ENCODE measurements around the gene ITIH3.

ITIH3 gene

GRCh38 chr3:52792413-52792812, 2.2 kb upstream of the ITIH3 start:
- no peaks in the 10 kb centered on the region for H3K79me2 ChIP-seq (ENCODE audit: control insufficient read depth, insufficient read depth, low read length, poor library complexity)
- no CpG with 5 or more reads among the region's 7 CpGs for WGBS (ENCODE audit: extremely low coverage, insufficient coverage, insufficient read length)
- no peak overlapping the region for H4K8ac ChIP-seq (ENCODE audit: low read depth, low read length)
- H2BK120ac ChIP-seq (ENCODE audit: insufficient read depth, low read length, poor library complexity) = no peak overlapping the region
- no peak overlapping the region for H2BK5ac ChIP-seq (ENCODE audit: low read depth, low read length, poor library complexity)
- no peak overlapping the region for H3K14ac ChIP-seq (ENCODE audit: low read length)
- no peaks in the 10 kb centered on the region for H3K36me3 ChIP-seq (ENCODE audit: control insufficient read depth in 1 of 2, insufficient read depth in 2 of 2, low read length in 2 of 2)
- no peak overlapping the region for H2AK5ac ChIP-seq (ENCODE audit: low read length)
- no peak overlapping the region for H4K12ac ChIP-seq (ENCODE audit: low read depth, low read length)
- no peak overlapping the region for H3K4me3 ChIP-seq (ENCODE audit: low read depth, low read length)
- no peak overlapping the region for H3K18ac ChIP-seq (ENCODE audit: low read length)
- H3K9me3 ChIP-seq (ENCODE audit: insufficient read depth, low read depth, low read length) = no peaks in the 10 kb centered on the region
- H3K27ac ChIP-seq (ENCODE audit: low read depth, low read length) = no peak overlapping the region
- H2AFZ ChIP-seq (ENCODE audit: insufficient read depth, low read length, poor library complexity) = no peak overlapping the region
- no peaks in the 10 kb centered on the region for H3K79me1 ChIP-seq (ENCODE audit: low read length)
- H3K4me2 ChIP-seq (ENCODE audit: low read length) = no peak overlapping the region
- no peak overlapping the region for H4K91ac ChIP-seq (ENCODE audit: low read depth, low read length)
- DNase-seq = no peak
- no peak overlapping the region for H3K4ac ChIP-seq (ENCODE audit: low read depth, low read length)
- H3K27me3 ChIP-seq (ENCODE audit: insufficient read depth, low read length) = no peaks in the 10 kb centered on the region
- H2BK12ac ChIP-seq (ENCODE audit: low read length) = no peak overlapping the region
- H3K23ac ChIP-seq (ENCODE audit: low read length) = no peak overlapping the region
- no peaks in the 10 kb centered on the region for H3K4me1 ChIP-seq (ENCODE audit: control insufficient read depth in 1 of 2, insufficient read depth in 2 of 2, low read length in 2 of 2)
- no peak overlapping the region for H3K9ac ChIP-seq (ENCODE audit: low read length)

- Histone ChIP-seq H3K14ac (ENCODE audit: low read length) (no peak overlapping the region), H3K36me3 (ENCODE audit: control insufficient read depth in 1 of 2, insufficient read depth in 2 of 2, low read length in 2 of 2) (no peaks in the 10 kb centered on the region), H3K79me2 (ENCODE audit: control insufficient read depth, insufficient read depth, low read length, poor library complexity) (no peaks in the 10 kb centered on the region), H4K12ac (ENCODE audit: low read depth, low read length) (no peak overlapping the region), H3K79me1 (ENCODE audit: low read length) (no peaks in the 10 kb centered on the region), H2AFZ (ENCODE audit: insufficient read depth, low read length, poor library complexity) (no peak overlapping the region), H2BK5ac (ENCODE audit: low read depth, low read length, poor library complexity) (no peak overlapping the region), H2BK120ac (ENCODE audit: insufficient read depth, low read length, poor library complexity) (no peak overlapping the region), H3K4me3 (ENCODE audit: low read depth, low read length) (no peak overlapping the region), H2AK5ac (ENCODE audit: low read length) (no peak overlapping the region), H3K27ac (ENCODE audit: low read depth, low read length) (no peak overlapping the region), H3K18ac (ENCODE audit: low read length) (no peak overlapping the region), H3K27me3 (ENCODE audit: insufficient read depth, low read length) (no peaks in the 10 kb centered on the region), H4K8ac (ENCODE audit: low read depth, low read length) (no peak overlapping the region), H3K4me1 (ENCODE audit: control insufficient read depth in 1 of 2, insufficient read depth in 2 of 2, low read length in 2 of 2) (no peaks in the 10 kb centered on the region), H2BK12ac (ENCODE audit: low read length) (no peak overlapping the region), H3K4ac (ENCODE audit: low read depth, low read length) (no peak overlapping the region), H3K9ac (ENCODE audit: low read length) (no peak overlapping the region), H4K91ac (ENCODE audit: low read depth, low read length) (no peak overlapping the region), H3K4me2 (ENCODE audit: low read length) (no peak overlapping the region), H3K9me3 (ENCODE audit: insufficient read depth, low read depth, low read length) (no peaks in the 10 kb centered on the region), H3K23ac (ENCODE audit: low read length) (no peak overlapping the region)
- DNase-seq = no peak
- no CpG with 5 or more reads among the region's 18 CpGs for WGBS (ENCODE audit: extremely low coverage, insufficient coverage, insufficient read length)
Measured at GRCh38 chr3:52792961-52793695, 1.5 kb upstream of the ITIH3 start.

- no peak overlapping the region for H2BK12ac ChIP-seq (ENCODE audit: low read length)
- no peak overlapping the region for H2BK5ac ChIP-seq (ENCODE audit: low read depth, low read length, poor library complexity)
Measured at GRCh38 chr3:52793702-52794611, 639 bp upstream of the ITIH3 start.

GRCh38 chr3:52795298-52795900, 803 bp downstream of the ITIH3 start:
- no peaks in the 10 kb centered on the region for H3K79me2 ChIP-seq (ENCODE audit: control insufficient read depth, insufficient read depth, low read length, poor library complexity)
- DNase-seq = no peak
- H3K9ac ChIP-seq (ENCODE audit: low read length) = no peak overlapping the region
- H2BK120ac ChIP-seq (ENCODE audit: insufficient read depth, low read length, poor library complexity) = no peak overlapping the region
- no peak overlapping the region for H2AFZ ChIP-seq (ENCODE audit: insufficient read depth, low read length, poor library complexity)
- H3K79me1 ChIP-seq (ENCODE audit: low read length) = no peaks in the 10 kb centered on the region
- no peak overlapping the region for H3K18ac ChIP-seq (ENCODE audit: low read length)
- no peak overlapping the region for H3K27ac ChIP-seq (ENCODE audit: low read depth, low read length)
- no peak overlapping the region for H2AK5ac ChIP-seq (ENCODE audit: low read length)
- H4K8ac ChIP-seq (ENCODE audit: low read depth, low read length) = no peak overlapping the region
- no peaks in the 10 kb centered on the region for H3K9me3 ChIP-seq (ENCODE audit: insufficient read depth, low read depth, low read length)
- no peak overlapping the region for H3K4me3 ChIP-seq (ENCODE audit: low read depth, low read length)
- no peaks in the 10 kb centered on the region for H3K27me3 ChIP-seq (ENCODE audit: insufficient read depth, low read length)
- no CpG with 5 or more reads among the region's 9 CpGs for WGBS (ENCODE audit: extremely low coverage, insufficient coverage, insufficient read length)
- H2BK5ac ChIP-seq (ENCODE audit: low read depth, low read length, poor library complexity) = no peak overlapping the region
- no peak overlapping the region for H3K14ac ChIP-seq (ENCODE audit: low read length)
- no peak overlapping the region for H3K23ac ChIP-seq (ENCODE audit: low read length)
- H4K91ac ChIP-seq (ENCODE audit: low read depth, low read length) = no peak overlapping the region
- H3K4me2 ChIP-seq (ENCODE audit: low read length) = no peak overlapping the region
- no peak overlapping the region for H3K4ac ChIP-seq (ENCODE audit: low read depth, low read length)
- H2BK12ac ChIP-seq (ENCODE audit: low read length) = no peak overlapping the region
- no peak overlapping the region for H4K12ac ChIP-seq (ENCODE audit: low read depth, low read length)
- H3K36me3 ChIP-seq (ENCODE audit: control insufficient read depth in 1 of 2, insufficient read depth in 2 of 2, low read length in 2 of 2) = no peaks in the 10 kb centered on the region
- H3K4me1 ChIP-seq (ENCODE audit: control insufficient read depth in 1 of 2, insufficient read depth in 2 of 2, low read length in 2 of 2) = peaks cover 0 to 3% of the 10 kb centered on the region in 2 experiments

More at GRCh38 chr3:52793702-52794611, 639 bp upstream of the ITIH3 start:
- H4K8ac ChIP-seq (ENCODE audit: low read depth, low read length) = no peak overlapping the region
- no peak overlapping the region for H3K27ac ChIP-seq (ENCODE audit: low read depth, low read length)
- H3K4me3 ChIP-seq (ENCODE audit: low read depth, low read length) = no peak overlapping the region
- no peaks in the 10 kb centered on the region for H3K79me2 ChIP-seq (ENCODE audit: control insufficient read depth, insufficient read depth, low read length, poor library complexity)
- WGBS (ENCODE audit: extremely low coverage, insufficient coverage, insufficient read length) = no CpG with 5 or more reads among the region's 9 CpGs
- no peaks in the 10 kb centered on the region for H3K9me3 ChIP-seq (ENCODE audit: insufficient read depth, low read depth, low read length)
- no peaks in the 10 kb centered on the region for H3K36me3 ChIP-seq (ENCODE audit: control insufficient read depth in 1 of 2, insufficient read depth in 2 of 2, low read length in 2 of 2)
- no peaks in the 10 kb centered on the region for H3K27me3 ChIP-seq (ENCODE audit: insufficient read depth, low read length)
- no peak overlapping the region for H3K18ac ChIP-seq (ENCODE audit: low read length)
- no peak overlapping the region for H2AFZ ChIP-seq (ENCODE audit: insufficient read depth, low read length, poor library complexity)
- no peak overlapping the region for H4K91ac ChIP-seq (ENCODE audit: low read depth, low read length)
- no peak overlapping the region for H3K14ac ChIP-seq (ENCODE audit: low read length)
- H4K12ac ChIP-seq (ENCODE audit: low read depth, low read length) = no peak overlapping the region
- no peak overlapping the region for H2AK5ac ChIP-seq (ENCODE audit: low read length)
- H3K9ac ChIP-seq (ENCODE audit: low read length) = no peak overlapping the region
- no peak overlapping the region for H3K4me2 ChIP-seq (ENCODE audit: low read length)
- no peak overlapping the region for H3K4ac ChIP-seq (ENCODE audit: low read depth, low read length)
- no peak for DNase-seq
- H3K23ac ChIP-seq (ENCODE audit: low read length) = no peak overlapping the region
- H3K79me1 ChIP-seq (ENCODE audit: low read length) = no peaks in the 10 kb centered on the region
- no peak overlapping the region for H2BK120ac ChIP-seq (ENCODE audit: insufficient read depth, low read length, poor library complexity)
- peaks cover 0 to 3% of the 10 kb centered on the region in 2 experiments for H3K4me1 ChIP-seq (ENCODE audit: control insufficient read depth in 1 of 2, insufficient read depth in 2 of 2, low read length in 2 of 2)
